ENCODE results near the gene SPACA1.

SPACA1 gene

DNA sequence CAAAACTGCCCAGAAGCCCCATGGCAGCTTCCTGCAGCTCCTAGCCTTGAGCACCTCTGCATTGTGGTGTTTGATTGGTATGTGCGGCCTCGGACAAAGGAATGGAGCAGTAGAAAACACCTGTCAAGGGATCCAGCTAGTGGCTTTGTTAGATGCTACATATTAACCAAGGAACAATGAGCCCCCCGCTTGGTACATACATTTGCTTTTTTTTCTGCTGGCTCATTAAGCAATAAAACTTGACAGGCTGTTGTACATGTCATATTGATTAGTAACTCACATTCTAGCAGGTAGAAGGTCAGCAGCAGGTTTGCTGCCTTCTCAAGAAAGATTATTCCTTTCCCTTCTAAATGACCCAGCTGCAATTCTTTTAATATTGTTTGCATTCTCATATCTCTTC lies 937 bp downstream of the SPACA1 start:
- TF ChIP-seq, protein P1, sequence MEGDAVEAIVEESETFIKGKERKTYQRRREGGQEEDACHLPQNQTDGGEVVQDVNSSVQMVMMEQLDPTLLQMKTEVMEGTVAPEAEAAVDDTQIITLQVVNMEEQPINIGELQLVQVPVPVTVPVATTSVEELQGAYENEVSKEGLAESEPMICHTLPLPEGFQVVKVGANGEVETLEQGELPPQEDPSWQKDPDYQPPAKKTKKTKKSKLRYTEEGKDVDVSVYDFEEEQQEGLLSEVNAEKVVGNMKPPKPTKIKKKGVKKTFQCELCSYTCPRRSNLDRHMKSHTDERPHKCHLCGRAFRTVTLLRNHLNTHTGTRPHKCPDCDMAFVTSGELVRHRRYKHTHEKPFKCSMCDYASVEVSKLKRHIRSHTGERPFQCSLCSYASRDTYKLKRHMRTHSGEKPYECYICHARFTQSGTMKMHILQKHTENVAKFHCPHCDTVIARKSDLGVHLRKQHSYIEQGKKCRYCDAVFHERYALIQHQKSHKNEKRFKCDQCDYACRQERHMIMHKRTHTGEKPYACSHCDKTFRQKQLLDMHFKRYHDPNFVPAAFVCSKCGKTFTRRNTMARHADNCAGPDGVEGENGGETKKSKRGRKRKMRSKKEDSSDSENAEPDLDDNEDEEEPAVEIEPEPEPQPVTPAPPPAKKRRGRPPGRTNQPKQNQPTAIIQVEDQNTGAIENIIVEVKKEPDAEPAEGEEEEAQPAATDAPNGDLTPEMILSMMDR (IDR thresholded peaks at IDR 0.05; ENCODE audit: insufficient read depth, low read depth, low read length, missing control alignments) = no peak
- no peak overlapping the region for H3K4me3 ChIP-seq (ENCODE audit: low read length)
- no peak for DNase-seq (ENCODE audit: low read depth)

DNA sequence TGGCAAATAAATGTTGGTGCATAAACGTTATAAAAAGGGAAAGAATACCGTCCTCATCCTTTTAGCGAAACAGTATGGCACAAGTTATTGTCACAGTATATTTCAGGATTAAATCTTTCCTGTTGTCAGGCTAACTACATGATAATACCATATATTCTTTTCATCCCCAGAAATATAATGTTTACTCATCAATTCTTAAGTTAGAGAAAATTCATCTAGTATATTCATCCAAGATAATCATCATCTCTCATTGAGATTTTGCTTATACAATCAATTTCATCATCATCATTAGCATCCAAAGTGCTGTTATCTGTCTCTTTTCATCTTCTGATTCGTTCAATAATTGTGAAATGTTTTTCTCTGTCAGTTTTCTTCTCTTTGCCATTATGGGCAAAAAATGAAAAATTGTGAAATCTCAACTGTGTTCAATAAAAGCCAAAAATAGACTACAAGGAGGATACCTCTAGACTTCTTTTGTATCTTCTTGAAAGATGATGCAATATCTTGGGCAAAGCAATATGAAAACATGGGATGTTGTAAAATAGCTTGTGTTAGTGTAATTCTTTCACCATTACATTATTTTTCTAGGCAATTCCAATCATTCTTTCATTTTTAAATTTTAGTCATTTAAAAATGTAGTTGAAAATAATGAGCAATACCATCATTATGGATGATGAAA lies 2.6 kb downstream of the SPACA1 start:
- no peak overlapping the region for H3K4me3 ChIP-seq (ENCODE audit: low read length)
- no peak for DNase-seq (ENCODE audit: low read depth)
- TF ChIP-seq, protein P1 (IDR thresholded peaks at IDR 0.05; ENCODE audit: insufficient read depth, low read depth, low read length, missing control alignments) = no peak

DNA sequence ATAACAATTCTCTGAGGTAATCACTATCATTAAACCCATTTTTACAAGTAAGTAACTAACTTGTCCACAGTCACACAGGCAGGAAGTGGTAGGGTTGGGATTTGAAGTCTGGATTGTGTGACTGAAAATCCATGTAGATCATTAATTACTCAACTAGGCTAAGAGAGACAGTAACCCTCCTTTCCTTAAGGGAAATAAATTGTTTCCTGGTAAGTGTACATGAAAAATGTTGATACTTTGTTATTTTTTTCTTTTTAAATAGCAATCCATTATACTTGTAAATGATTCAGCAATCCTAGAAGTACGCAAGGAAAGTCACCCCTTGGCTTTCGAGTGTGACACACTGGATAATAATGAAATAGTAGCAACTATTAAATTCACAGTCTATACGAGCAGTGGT lies 11.6 kb downstream of the SPACA1 start:
- TF ChIP-seq, protein P1 (IDR thresholded peaks at IDR 0.05; ENCODE audit: insufficient read depth, low read depth, low read length, missing control alignments) = no peak
- DNase-seq (ENCODE audit: low read depth) = no peak
- no peak overlapping the region for H3K4me3 ChIP-seq (ENCODE audit: low read length)

DNA sequence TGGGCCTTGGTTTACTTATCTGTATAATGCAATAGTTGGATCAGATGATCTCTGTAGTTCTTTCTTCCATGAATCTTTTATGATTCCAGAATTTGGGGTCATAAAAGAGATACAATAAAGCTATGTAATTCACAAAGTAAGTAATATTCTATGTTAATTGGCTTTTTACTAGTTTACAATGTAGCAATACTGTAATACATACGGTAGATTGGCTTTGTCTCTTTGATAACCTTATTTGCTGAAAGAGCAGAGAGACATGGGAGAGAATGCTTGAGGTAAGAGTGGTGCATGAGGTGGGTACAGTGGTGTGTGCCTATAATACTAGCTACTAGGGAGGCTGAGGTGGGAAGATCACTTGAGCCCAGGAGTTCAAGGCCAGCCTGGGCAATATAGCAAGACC lies 14.7 kb downstream of the SPACA1 start:
- TF ChIP-seq, protein P1 (IDR thresholded peaks at IDR 0.05; ENCODE audit: insufficient read depth, low read depth, low read length, missing control alignments) = no peak
- no peak for DNase-seq (ENCODE audit: low read depth)
- H3K4me3 ChIP-seq (ENCODE audit: low read length) = no peak overlapping the region

DNA sequence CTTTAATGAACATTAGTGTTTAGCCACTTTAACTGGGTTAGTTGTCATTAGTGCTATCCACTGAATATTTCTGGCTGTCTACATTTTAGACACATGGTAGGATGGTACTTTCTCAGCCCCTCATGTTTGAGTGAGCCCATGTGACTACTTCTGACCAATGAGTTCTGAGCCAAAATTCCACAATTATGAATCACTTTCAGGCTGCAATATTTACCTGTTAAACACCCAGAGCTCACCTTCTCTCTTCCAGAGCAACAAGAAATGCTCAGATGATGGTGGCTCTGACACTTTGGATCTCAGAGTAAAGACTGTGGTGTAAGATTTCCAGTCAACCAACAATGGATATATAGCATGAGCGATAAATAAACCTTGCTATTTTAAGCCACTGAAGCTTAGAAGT lies 24.8 kb downstream of the SPACA1 start:
- no peak for DNase-seq (ENCODE audit: low read depth)
- TF ChIP-seq, protein P1 (IDR thresholded peaks at IDR 0.05; ENCODE audit: insufficient read depth, low read depth, low read length, missing control alignments) = no peak
- H3K4me3 ChIP-seq (ENCODE audit: low read length) = no peak overlapping the region

DNA sequence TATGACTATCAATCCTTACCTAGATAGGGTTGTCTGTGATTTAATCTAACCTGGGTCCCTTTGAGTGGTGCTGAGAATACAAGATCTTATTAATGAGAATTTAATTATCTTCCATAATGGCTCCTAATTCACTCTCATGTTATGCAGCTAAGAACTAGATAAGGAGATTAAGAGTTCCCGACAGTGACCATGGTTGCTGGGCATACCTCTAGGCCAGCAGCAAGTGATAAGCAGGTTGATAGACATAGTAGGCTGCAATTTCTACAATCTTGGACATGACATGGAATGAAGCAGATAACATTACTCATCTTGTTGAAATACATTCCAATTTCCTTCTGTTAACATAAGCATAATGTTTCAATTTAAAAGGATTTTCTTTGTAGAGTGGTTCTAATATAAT lies 27.1 kb downstream of the SPACA1 start:
- DNase-seq (ENCODE audit: low read depth) = no peak
- TF ChIP-seq, protein P1 (IDR thresholded peaks at IDR 0.05; ENCODE audit: insufficient read depth, low read depth, low read length, missing control alignments) = no peak

DNA sequence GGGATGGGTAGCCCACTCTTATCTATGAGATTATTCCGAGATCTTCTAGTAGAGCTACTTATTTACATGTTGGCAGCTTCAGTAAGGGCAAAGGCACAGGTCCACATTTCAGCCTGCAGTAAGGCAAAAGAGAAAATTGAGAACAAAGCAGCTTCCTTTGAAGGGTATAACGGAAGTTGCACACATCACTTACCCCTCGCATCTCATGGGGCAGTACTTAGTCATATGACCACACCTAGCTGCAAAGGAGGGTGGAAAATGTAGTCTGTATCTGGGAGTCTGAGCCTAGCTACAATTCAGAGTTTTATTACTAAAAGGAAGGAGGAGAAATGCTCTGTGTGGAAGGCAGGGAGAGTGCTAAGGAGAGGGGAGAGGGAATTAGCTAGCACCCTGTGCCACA lies 29.7 kb downstream of the SPACA1 start:
- TF ChIP-seq, protein P1 (IDR thresholded peaks at IDR 0.05; ENCODE audit: insufficient read depth, low read depth, low read length, missing control alignments) = no peak
- no peak overlapping the region for H3K4me3 ChIP-seq (ENCODE audit: low read length)
- DNase-seq (ENCODE audit: low read depth) = no peak

More for the DNA sequence above, 27.1 kb downstream of the SPACA1 start:
- H3K4me3 ChIP-seq (ENCODE audit: low read length) = no peak overlapping the region

Data from epithelial cell of esophagus (primary cell).